ACHN (cell line): Measurements from ENCODE around the gene TBKBP1.

Source experiments
- DNase-seq: peaks from one replicate; pipeline ENCODE4 v3.0.0-alpha.2; 2015
- in situ Hi-C: cut with HindIII; loops from 2 replicates; pipeline ENCODE4 v1.10.0; 2017; ENCODE audit warnings: low sequenced_read_pairs, low pct_ligation_motif_present, low pct_unique_long_range_greater_than_20kb

Gene TBKBP1

GRCh38 chr17:47695429-47696376 lies 1.7 kb downstream of the TBKBP1 start:
- DNase-seq: no peak
- in situ Hi-C loops: no loop called here

GRCh38 chr17:47696717-47697642 lies 3.0 kb downstream of the TBKBP1 start:
- no peak for DNase-seq
- in situ Hi-C loops: no loop called here

GRCh38 chr17:47697906-47698711 lies 4.1 kb downstream of the TBKBP1 start:
- in situ Hi-C loops: no loop called here
- DNase-seq: no peak

GRCh38 chr17:47698749-47699535 lies 5.0 kb downstream of the TBKBP1 start:
- in situ Hi-C loops: no loop called here
- peak; percentile 50 for DNase-seq

GRCh38 chr17:47699536-47699840 lies 5.5 kb downstream of the TBKBP1 start:
- no peak for DNase-seq

GRCh38 chr17:47700471-47701449 lies 6.8 kb downstream of the TBKBP1 start:
- in situ Hi-C loops: no loop called here
- DNase-seq: no peak

More at GRCh38 chr17:47699536-47699840, 5.5 kb downstream of the TBKBP1 start:
- in situ Hi-C loops: no loop called here

- DNase-seq: no peak
- in situ Hi-C loops: no loop called here
These were observed 7.6 kb downstream of the TBKBP1 start for GRCh38 chr17:47701608-47702007.

GRCh38 chr17:47702391-47702995 lies 8.5 kb downstream of the TBKBP1 start:
- no peak for DNase-seq
- in situ Hi-C loops: no loop called here

- no peak for DNase-seq
- in situ Hi-C loops: no loop called here
These were observed 9.2 kb downstream of the TBKBP1 start for GRCh38 chr17:47703191-47703591.

- no peak for DNase-seq
- in situ Hi-C loops: no loop called here
These were observed 9.7 kb downstream of the TBKBP1 start for GRCh38 chr17:47703671-47704070.

GRCh38 chr17:47704116-47704515 lies 10.2 kb downstream of the TBKBP1 start:
- no peak for DNase-seq
- in situ Hi-C loops: no loop called here

- in situ Hi-C loops: no loop called here
- DNase-seq: peak; percentile 33
These were observed 10.8 kb downstream of the TBKBP1 start for GRCh38 chr17:47704736-47705135.

GRCh38 chr17:47705536-47706530 lies 11.9 kb downstream of the TBKBP1 start:
- DNase-seq: no peak
- in situ Hi-C loops: no loop called here

GRCh38 chr17:47707056-47707804 lies 13.3 kb downstream of the TBKBP1 start:
- in situ Hi-C loops: no loop called here
- no peak for DNase-seq

- in situ Hi-C loops: no loop called here
These were observed 13.9 kb downstream of the TBKBP1 start for GRCh38 chr17:47707884-47708283.

More at GRCh38 chr17:47707884-47708283, 13.9 kb downstream of the TBKBP1 start:
- no peak for DNase-seq
